Upper lobe of left lung (tissue), 6 donors: ENCODE measurements around the gene MXRA5. TPM values are rescaled to one million over a fixed set of nuclear protein-coding genes. Genes with fewer than 3 reads are reported as not detected.
"Not testable (repeated sequence)": the region's sequence is repeated elsewhere in the genome, so short reads cannot be mapped to it uniquely, and the experiment has no call there.

Experiments
- ATAC-seq, 2 donors: fragments of 200-7000 bp; cut with Tn5 transposase; one replicate each; pipeline ENCODE4 v1.9.1; 2022; ENCODE audit warnings: mild to moderate bottlenecking in 2 of 2, moderate library complexity in 2 of 2; ENCODE audit not compliant: low FRiP score in 2 of 2
- DNase-seq, 2 donors: peaks; one replicate each; pipeline ENCODE4 v3.0.0-alpha.2; 2019 to 2020
- H3K27ac ChIP-seq, 4 donors: fragments of 200-600 bp; sonication (generic); one replicate each; pipeline ENCODE4 v1.5.1; 2016 to 2019
- H3K27me3 ChIP-seq, 4 donors: fragments of 200-600 bp; sonication (generic); one replicate each; pipeline ENCODE4 v1.5.1; 2017 to 2019
- H3K36me3 ChIP-seq, 4 donors: fragments of 200-600 bp; sonication (generic); one replicate each; pipeline ENCODE4 v1.5.1; 2016 to 2019
- H3K4me1 ChIP-seq, 4 donors: fragments of 200-600 bp; sonication (generic); one replicate each; pipeline ENCODE4 v1.5.1; 2018 to 2019
- H3K4me3 ChIP-seq, 4 donors: fragments of 200-600 bp; sonication (generic); one replicate each; pipeline ENCODE4 v1.5.1; 2017 to 2019; ENCODE audit warnings: mild to moderate bottlenecking in 2 of 4, moderate library complexity in 1 of 4
- H3K9me3 ChIP-seq, 4 donors: fragments of 200-600 bp; sonication (generic); one replicate each; pipeline ENCODE4 v1.5.1; 2018 to 2019
- EP300 ChIP-seq, 4 donors: sonication (generic); formaldehyde crosslinking; IDR thresholded peaks; one replicate each; pipeline ENCODE4 v1.5.1; 2017; ENCODE audit warnings: antibody characterized with exemption in 4 of 4, control low read depth in 2 of 4
- POLR2A ChIP-seq, 4 donors: fragments of 450-650 bp; IDR thresholded peaks; one replicate each; pipeline ENCODE4 v1.5.1; 2016 to 2017; ENCODE audit warnings: antibody characterized with exemption in 4 of 4, mild to moderate bottlenecking in 2 of 4
- POLR2AphosphoS5 ChIP-seq, 2 donors: sonication (generic); formaldehyde crosslinking; IDR thresholded peaks; one replicate each; pipeline ENCODE4 v1.5.1; 2017; ENCODE audit warnings: antibody characterized with exemption in 2 of 2
- WGBS, 2 donors: methylation state at CpG; one replicate each; pipeline ENCODE4 v1.1.5; 2017 to 2018; 5-methylcytosine and 5-hydroxymethylcytosine counted together
- total RNA-seq, 6 donors: library from RNA; depleted of rRNA in 4 of 6; stranded (reverse); fragments of >200 nt in 4 of 6; gene quantifications; one replicate each; pipeline versions ENCODE4 v1.1.0 to v1.2.1, GENCODE V29; 2016 to 2021
- TF ChIP-seq, protein P1 (sequence below), 6 experiments: fragments of 450-650 bp in 4 of 6; fragments of 200-600 bp in 2 of 6; sonication (generic) in 2 of 6; IDR thresholded peaks; one replicate each; pipeline ENCODE4 v1.5.1; 2016 to 2019; ENCODE audit warnings: antibody characterized with exemption in 6 of 6
- donor health status: DM: no; HTN: no; CAD: no; lungs with moderate emphysema.
- donor health status: DM: no; HTN: yes; CAD: no; lungs with severe emphysema.

Gene MXRA5
- total RNA-seq, 6 donors from 2014 or later: 1.0 to 10.2 (median 2.0) TPM

DNA sequence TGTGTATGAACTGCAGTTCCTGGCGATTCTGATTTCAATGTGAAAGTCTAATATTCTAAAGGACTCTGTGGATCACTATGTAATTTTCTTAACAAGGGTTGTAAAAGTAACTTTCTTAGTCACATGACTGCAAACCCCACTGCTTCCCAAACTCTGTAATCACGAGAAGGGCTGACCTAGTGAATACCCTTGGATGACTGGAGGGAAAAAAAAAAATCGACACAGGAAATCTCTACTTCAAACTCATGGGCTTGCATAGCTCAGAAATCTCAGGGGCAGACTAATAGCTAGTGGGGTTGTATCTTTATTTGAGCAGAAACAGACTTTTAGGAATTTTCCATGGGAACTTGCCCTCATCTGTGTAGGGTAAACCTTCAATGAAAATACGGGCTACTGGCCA, 4.8 kb upstream of the MXRA5 start:
- ATAC-seq (no peak), DNase-seq (no peak)
- H3K4me3 ChIP-seq: no peak overlapping the region
- TF ChIP-seq, protein P1, sequence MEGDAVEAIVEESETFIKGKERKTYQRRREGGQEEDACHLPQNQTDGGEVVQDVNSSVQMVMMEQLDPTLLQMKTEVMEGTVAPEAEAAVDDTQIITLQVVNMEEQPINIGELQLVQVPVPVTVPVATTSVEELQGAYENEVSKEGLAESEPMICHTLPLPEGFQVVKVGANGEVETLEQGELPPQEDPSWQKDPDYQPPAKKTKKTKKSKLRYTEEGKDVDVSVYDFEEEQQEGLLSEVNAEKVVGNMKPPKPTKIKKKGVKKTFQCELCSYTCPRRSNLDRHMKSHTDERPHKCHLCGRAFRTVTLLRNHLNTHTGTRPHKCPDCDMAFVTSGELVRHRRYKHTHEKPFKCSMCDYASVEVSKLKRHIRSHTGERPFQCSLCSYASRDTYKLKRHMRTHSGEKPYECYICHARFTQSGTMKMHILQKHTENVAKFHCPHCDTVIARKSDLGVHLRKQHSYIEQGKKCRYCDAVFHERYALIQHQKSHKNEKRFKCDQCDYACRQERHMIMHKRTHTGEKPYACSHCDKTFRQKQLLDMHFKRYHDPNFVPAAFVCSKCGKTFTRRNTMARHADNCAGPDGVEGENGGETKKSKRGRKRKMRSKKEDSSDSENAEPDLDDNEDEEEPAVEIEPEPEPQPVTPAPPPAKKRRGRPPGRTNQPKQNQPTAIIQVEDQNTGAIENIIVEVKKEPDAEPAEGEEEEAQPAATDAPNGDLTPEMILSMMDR (IDR thresholded peaks at IDR 0.05): no peak
- TF ChIP-seq POLR2A (IDR thresholded peaks at IDR 0.05): no peak
- TF ChIP-seq EP300 (IDR thresholded peaks at IDR 0.05): no peak
- no peak for TF ChIP-seq POLR2AphosphoS5 (IDR thresholded peaks at IDR 0.05)
- H3K9me3 ChIP-seq: no peaks in the 10 kb centered on the region
- WGBS, 2 donors: 55 to 71% methylated on average over 4 of the region's 4 CpGs
- H3K4me1 ChIP-seq: peaks cover 0 to 7% (median 0%) of the 10 kb centered on the region in 4 donors
- peaks cover 0 to 10% (median 0%) of the 10 kb centered on the region in 4 donors for H3K27me3 ChIP-seq
- H3K27ac ChIP-seq: no peak overlapping the region
- H3K36me3 ChIP-seq: no peaks in the 10 kb centered on the region

DNA sequence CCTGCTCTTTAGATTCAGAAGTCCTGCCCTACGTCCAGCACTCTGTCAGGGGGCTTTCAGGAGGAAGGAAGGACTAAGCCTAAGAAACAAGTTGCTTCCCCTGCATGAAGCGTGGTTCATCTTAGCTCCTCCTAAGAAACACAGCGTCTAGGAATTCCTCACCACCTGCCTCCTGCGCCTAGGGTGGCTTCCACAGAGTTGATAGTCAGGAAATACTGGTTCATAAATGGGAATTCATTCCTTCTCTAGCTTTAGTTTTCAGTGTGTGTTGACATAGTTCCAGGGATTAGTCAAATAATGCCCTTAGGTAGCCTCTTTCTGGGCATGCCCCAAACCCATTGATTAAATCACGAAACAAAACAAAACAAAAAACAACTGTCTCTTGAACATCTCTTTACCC, 1.7 kb upstream of the MXRA5 start:
- Histone ChIP-seq H3K4me3 (no peak overlapping the region), H3K4me1 (peaks cover 0 to 20% (median 0%) of the 10 kb centered on the region in 4 donors), H3K27me3 (peaks cover 0 to 31% (median 0%) of the 10 kb centered on the region in 4 donors), H3K9me3 (no peaks in the 10 kb centered on the region), H3K27ac (no peak overlapping the region), H3K36me3 (no peaks in the 10 kb centered on the region)
- ATAC-seq: no peak
- TF ChIP-seq, protein P1 (IDR thresholded peaks at IDR 0.05): no peak
- TF ChIP-seq POLR2AphosphoS5 (IDR thresholded peaks at IDR 0.05): no peak
- TF ChIP-seq EP300 (IDR thresholded peaks at IDR 0.05): no peak
- TF ChIP-seq POLR2A (IDR thresholded peaks at IDR 0.05): no peak
- 66 to 80% methylated on average over 3 to 5 of the region's 5 CpGs for WGBS, 2 donors
- DNase-seq: no peak

DNA sequence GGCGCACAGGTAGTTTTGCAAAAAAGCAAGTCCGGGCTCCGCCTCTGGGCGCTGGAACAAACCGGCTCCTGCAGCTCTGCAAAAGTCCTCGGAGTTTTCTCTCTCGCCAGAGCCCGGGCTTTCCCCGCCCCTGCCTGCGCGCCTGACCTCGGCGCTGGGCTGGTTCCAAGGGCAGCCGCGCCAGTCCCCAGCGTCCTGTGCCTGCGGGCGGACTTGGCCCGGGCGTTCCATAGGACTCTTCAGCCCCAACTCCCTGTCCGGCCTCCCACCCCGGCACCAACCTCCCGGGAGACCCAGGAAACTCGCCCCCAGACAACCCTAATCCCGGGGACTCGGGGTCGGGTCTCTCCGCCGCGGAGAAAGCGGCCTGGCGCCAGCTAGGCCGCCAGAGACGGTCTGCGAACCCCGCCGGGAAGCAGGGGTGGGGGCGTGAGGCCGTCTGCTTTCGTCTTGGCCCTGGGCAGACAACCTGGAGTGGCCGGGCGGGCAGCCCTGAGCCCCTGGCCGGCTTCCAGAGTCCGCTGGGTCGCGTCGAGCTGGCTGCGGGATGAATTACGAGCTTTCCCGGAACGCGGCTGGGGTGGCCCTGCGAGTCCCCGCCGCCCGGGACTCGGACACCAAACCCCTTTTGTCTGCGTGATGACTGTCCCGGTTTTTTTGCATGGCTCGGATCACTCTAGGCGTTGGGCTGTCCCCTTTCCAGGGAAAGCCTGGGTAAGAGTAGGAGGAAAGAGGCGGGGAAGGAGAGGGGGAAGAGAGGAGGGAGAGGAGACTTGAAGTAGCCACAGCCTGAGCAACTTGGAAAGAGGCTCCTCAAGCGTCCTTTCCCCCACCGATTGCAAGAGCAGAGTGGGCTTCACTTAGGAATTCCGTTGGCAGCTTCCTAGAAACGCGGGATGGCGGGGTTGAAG, 916 bp downstream of the MXRA5 start:
- no peak for TF ChIP-seq POLR2A (IDR thresholded peaks at IDR 0.05)
- TF ChIP-seq POLR2AphosphoS5 (IDR thresholded peaks at IDR 0.05): no peak
- TF ChIP-seq, protein P1 (IDR thresholded peaks at IDR 0.05): no peak
- no peak for TF ChIP-seq EP300 (IDR thresholded peaks at IDR 0.05)
- DNase-seq: peak; percentile 24 to 83
- peak; percentile 63 to 88 for ATAC-seq
- H3K36me3 ChIP-seq: no peaks in the 10 kb centered on the region
- H3K9me3 ChIP-seq: no peaks in the 10 kb centered on the region
- H3K4me1 ChIP-seq: peaks cover 0 to 20% (median 0%) of the 10 kb centered on the region in 4 donors
- peaks cover 0 to 31% (median 0%) of the 10 kb centered on the region in 4 donors for H3K27me3 ChIP-seq
- WGBS, 2 donors: 1 to 2% methylated on average over 8 to 58 of the region's 68 CpGs
- H3K4me3 ChIP-seq: peak overlapping the region in 3 of 4 donors; percentile 28 to 42 (median 34)
- H3K27ac ChIP-seq: peak overlapping the region in 3 of 4 donors; percentile 7 to 65 (median 40)

DNA sequence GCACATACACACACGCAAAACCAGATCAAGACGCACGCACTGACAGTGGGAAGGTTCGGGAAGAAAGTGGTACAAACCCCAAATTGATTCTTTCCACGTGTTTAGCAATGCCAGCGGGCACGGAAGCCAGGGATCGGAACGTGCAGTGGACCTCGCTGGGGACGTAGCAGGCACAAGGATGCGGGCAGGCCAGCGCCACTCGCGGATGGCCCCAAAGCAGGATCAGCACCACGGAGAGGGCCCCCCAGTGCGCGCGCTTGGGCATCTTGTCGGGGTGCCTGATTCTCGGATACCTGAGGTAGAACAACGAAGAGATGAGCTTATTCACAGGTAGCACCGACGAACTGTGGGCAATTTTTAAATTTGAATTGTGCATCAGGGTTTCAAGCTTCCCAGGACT, 2.9 kb downstream of the MXRA5 start:
- H3K36me3 ChIP-seq, ATAC-seq, H3K27ac ChIP-seq, H3K9me3 ChIP-seq, H3K4me3 ChIP-seq: not testable (repeated sequence)
- DNase-seq: peak in 1 of 2 donors; percentile 47
- 26 to 53% methylated on average over 7 to 24 of the region's 24 CpGs for WGBS, 2 donors
- Histone ChIP-seq H3K27me3 (peaks cover 0 to 31% (median 0%) of the 10 kb centered on the region in 4 donors), H3K4me1 (peaks cover 0 to 20% (median 0%) of the 10 kb centered on the region in 4 donors)

DNA sequence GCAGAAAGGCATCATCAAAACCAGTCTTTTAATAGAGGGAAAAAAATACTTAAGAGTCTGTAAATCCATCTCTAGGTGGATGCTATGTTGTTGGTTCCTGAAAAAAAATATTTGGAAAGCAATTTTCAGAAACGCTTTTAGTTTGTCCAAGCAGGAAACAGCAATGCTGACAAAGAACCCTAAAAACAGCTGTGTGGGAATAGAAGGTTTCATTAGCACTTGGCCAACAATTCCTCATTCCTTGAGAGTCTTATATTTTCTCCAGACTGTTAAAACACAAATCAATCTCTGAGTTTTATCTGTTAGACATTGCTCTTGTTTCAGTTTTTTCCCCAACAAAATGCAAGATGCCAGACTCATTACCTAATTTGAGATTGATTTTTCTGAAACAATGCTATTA, 6.4 kb downstream of the MXRA5 start:
- H3K27me3 ChIP-seq: peaks cover 0 to 9% (median 0%) of the 10 kb centered on the region in 4 donors
- no peak for TF ChIP-seq POLR2A (IDR thresholded peaks at IDR 0.05)
- TF ChIP-seq EP300 (IDR thresholded peaks at IDR 0.05): no peak
- TF ChIP-seq, protein P1 (IDR thresholded peaks at IDR 0.05): no peak
- no peak for TF ChIP-seq POLR2AphosphoS5 (IDR thresholded peaks at IDR 0.05)
- H3K9me3 ChIP-seq: no peaks in the 10 kb centered on the region
- ATAC-seq (no peak), DNase-seq (no peak)
- no peak overlapping the region for H3K4me3 ChIP-seq
- 45 to 87% methylated on average over 1 of the region's 1 CpG for WGBS, 2 donors
- no peak overlapping the region for H3K27ac ChIP-seq
- H3K36me3 ChIP-seq: no peaks in the 10 kb centered on the region
- peaks cover 0 to 3% (median 0%) of the 10 kb centered on the region in 4 donors for H3K4me1 ChIP-seq
